Astrocyte of the spinal cord (primary cell): ENCODE measurements around the gene ACE.

ENCODE experiments used
- DNase-seq: peaks from one replicate; pipeline ENCODE4 v3.0.0; 2011; ENCODE audit warnings: low read depth, low spot score
- H3K4me3 ChIP-seq: 2 replicates; pipeline ENCODE4 v1.5.1; 2011; ENCODE audit warnings: low read depth, mild to moderate bottlenecking, low read length, moderate library complexity
- in situ Hi-C: cut with HindIII; loops from 2 replicates; pipeline ENCODE4 v1.10.0; 2017; ENCODE audit warnings: low sequenced_read_pairs
- TF ChIP-seq, protein P1 (sequence below): IDR thresholded peaks from 2 replicates; pipeline ENCODE4 v1.5.1; 2012; ENCODE audit warnings: low read depth, mild to moderate bottlenecking, low read length, inconsistent platforms

ACE gene

DNA sequence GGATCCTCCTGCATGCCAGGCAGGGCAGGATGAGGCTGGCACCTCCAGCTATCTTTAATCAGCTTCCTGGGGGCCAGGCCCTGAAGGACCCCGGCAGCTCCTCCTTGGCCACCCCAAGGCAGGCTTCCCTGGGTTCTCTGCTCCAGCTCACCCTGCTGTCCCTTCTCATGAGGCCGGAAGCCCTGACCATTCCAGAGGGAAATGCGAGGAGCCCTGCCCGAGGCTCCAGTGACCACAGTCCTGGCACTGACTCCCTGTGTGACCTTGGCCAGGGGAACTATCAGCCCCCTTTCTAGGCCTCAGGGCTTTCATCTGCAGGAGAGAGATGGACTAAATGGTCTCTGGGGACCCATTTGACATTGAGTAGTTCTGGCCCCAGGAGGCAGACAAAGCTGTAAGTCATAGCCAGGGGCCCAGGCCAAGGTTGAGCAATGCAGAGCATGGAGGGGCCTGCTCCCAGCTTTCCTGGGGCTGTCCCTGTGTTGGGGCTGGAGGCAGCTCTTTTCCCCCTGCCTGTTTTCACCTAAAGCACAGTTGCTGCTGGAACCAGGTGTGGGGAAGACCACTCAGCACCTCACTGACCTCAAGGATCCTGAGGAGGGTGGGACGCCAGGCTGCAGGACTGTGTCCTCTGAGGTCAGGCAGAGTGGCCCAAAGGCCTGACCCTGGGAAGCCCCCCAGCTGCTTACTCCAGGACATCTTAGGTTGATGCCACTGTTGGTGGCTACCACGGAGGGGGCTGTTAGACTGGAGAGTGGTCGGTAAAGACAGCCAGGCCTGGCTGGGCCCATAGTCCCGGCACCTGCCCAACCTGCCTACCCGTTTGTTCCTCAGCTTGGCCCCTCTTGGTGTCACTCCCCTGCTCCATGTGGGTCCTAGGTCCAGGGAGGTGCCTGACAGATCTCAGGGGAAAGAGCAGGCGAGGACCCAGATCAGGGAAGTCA is 54.4 kb downstream of the ACE start:
- no peak overlapping the region for H3K4me3 ChIP-seq
- no peak for DNase-seq
- TF ChIP-seq, protein P1, sequence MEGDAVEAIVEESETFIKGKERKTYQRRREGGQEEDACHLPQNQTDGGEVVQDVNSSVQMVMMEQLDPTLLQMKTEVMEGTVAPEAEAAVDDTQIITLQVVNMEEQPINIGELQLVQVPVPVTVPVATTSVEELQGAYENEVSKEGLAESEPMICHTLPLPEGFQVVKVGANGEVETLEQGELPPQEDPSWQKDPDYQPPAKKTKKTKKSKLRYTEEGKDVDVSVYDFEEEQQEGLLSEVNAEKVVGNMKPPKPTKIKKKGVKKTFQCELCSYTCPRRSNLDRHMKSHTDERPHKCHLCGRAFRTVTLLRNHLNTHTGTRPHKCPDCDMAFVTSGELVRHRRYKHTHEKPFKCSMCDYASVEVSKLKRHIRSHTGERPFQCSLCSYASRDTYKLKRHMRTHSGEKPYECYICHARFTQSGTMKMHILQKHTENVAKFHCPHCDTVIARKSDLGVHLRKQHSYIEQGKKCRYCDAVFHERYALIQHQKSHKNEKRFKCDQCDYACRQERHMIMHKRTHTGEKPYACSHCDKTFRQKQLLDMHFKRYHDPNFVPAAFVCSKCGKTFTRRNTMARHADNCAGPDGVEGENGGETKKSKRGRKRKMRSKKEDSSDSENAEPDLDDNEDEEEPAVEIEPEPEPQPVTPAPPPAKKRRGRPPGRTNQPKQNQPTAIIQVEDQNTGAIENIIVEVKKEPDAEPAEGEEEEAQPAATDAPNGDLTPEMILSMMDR: no peak
- in situ Hi-C loops: no loop called here

- no peak for DNase-seq
- in situ Hi-C loops: no loop called here
- TF ChIP-seq, protein P1: no peak
- H3K4me3 ChIP-seq: no peak overlapping the region
These were observed 56.7 kb downstream of the ACE start for GRCh38 chr17:63533433-63534077.

DNA sequence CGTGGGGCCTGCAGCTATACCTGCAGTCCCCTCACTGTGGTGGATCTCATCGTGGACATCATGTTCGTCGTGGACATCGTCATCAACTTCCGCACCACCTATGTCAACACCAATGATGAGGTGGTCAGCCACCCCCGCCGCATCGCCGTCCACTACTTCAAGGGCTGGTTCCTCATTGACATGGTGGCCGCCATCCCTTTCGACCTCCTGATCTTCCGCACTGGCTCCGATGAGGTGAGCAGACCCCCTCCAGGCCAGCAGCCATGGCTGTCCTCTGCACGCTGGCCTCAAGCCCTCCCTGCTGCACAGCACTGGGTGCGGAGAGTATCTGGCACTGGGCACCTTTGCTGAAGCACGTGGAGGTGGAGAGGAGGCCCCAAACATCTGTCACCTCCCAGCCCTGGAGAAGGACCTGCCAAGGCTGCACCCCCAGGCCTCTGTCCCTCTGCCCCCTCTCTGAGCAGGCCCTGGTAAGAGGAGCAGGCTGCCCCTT is 57.3 kb downstream of the ACE start:
- H3K4me3 ChIP-seq: no peak overlapping the region
- in situ Hi-C loops: no loop called here
- no peak for DNase-seq
- TF ChIP-seq, protein P1: no peak

- no peak for DNase-seq
- H3K4me3 ChIP-seq: no peak overlapping the region
- in situ Hi-C loops: no loop called here
- TF ChIP-seq, protein P1: no peak
These were observed 58.1 kb downstream of the ACE start for GRCh38 chr17:63534816-63535455.

GRCh38 chr17:63535640-63536039 is 58.8 kb downstream of the ACE start:
- no peak for DNase-seq
- no peak overlapping the region for H3K4me3 ChIP-seq
- in situ Hi-C loops: no loop called here
- TF ChIP-seq, protein P1: no peak

GRCh38 chr17:63537001-63537400 is 60.1 kb downstream of the ACE start:
- in situ Hi-C loops: no loop called here
- no peak overlapping the region for H3K4me3 ChIP-seq
- no peak for DNase-seq
- TF ChIP-seq, protein P1: no peak
